ENCODE results near the gene OTOP2. TPM values are rescaled to one million over a fixed set of nuclear protein-coding genes. Genes with fewer than 3 reads are reported as not detected.
A peak's percentile ranks its signal among the peaks of the same experiment; 100 is the strongest.

Gene OTOP2
- total and polyA plus RNA-seq, 2 of the 4 experiments (the other 2 are of a cell fraction), result not detected

DNA sequence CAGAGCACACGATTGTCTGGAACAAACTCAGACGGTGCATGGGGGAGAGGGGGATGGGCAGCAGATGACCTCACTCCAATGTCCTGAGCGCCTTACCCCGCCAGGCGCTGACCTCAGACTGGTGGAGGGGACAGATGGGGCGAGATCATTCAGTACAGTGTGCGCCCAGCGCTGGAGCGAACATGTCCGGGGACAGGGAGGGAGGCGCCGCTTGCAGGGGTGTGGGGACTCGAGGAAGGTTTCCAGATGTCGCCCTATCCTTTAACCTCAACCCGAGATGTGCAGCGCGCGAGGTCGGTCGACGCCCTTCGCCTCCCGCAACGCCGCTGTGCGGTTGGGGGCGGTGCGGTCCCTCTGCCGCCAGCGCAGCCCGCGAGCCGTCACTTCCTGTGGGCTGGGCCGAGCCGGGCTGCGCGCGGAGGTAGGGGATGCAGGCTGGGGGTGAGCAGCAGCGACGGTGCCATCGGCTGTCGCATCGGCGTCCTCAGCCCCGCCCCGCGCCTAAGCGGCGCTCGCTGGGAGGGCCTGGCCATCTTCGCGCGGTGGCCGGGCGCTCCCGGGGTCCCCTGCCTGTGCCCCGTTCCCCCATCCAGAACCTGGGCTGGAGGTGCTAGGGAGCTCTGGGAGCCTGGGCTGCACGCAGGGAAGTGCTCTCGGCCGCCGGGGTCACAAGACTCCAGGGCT lies 58.0 kb downstream of the OTOP2 start:
- Histone ChIP-seq H2BK15ac (ENCODE audit: low read depth, low read length) (peak overlapping the region; percentile 77; the same call in 2 of the 3 replicates), H3K9me1 (ENCODE audit: insufficient read depth, low read length) (peaks cover 5% of the 10 kb centered on the region), H2AFZ (replicated peaks; ENCODE audit: low read length, poor library complexity) (peak overlapping the region; percentile 99), H4K20me1 (ENCODE audit: insufficient read depth, low read length) (no peaks in the 10 kb centered on the region), H3K18ac (ENCODE audit: low read depth, low read length) (peak overlapping the region; percentile 73), H3K79me1 (ENCODE audit: low read depth in 1 of 2, low read length in 2 of 2) (peaks cover 4 to 19% of the 10 kb centered on the region in 2 experiments; a peak in 3 of 4 replicates), H3K4ac (ENCODE audit: low read depth, low read length) (peak overlapping the region; percentile 79), H3K9me3 (ENCODE audit: control insufficient read depth, insufficient read depth, low read length) (no peaks in the 10 kb centered on the region), H3K23ac (ENCODE audit: low read depth, low read length) (peak overlapping the region; percentile 65), H3K14ac (replicated peaks; ENCODE audit: low read depth, low read length) (peak overlapping the region; percentile 88), H3K4me1 (ENCODE audit: control insufficient read depth, insufficient read depth, low read length) (peaks cover 10% of the 10 kb centered on the region), H4K91ac (ENCODE audit: insufficient read depth, low read depth, low read length) (peak overlapping the region; percentile 67), H2BK5ac (ENCODE audit: low read depth, low read length, poor library complexity, severe bottlenecking) (peak overlapping the region; percentile 61), H3K4me2 (ENCODE audit: low read depth, low read length) (peak overlapping the region; percentile 71), H2AK5ac (ENCODE audit: low read depth, low read length) (peak overlapping the region; percentile 71), H3K9ac (ENCODE audit: low read depth, low read length) (peak overlapping the region; percentile 83), H2BK20ac (ENCODE audit: low read depth, low read length) (peak overlapping the region; percentile 3; the same call in 1 of the 2 replicates), H4K8ac (ENCODE audit: low read depth in 2 of 2, low read length in 2 of 2) (peak overlapping the region; percentile 77 to 98), H3K4me3 (ENCODE audit: insufficient read depth, low read depth, low read length) (peak overlapping the region; percentile 77), H3K27ac (ENCODE audit: insufficient read depth, low read length) (peak overlapping the region; percentile 64), H3K56ac (ENCODE audit: extremely low read depth, insufficient read depth, low read length) (peak overlapping the region; percentile 68), H4K5ac (ENCODE audit: low read depth, low read length) (peak overlapping the region; percentile 90), H2BK120ac (ENCODE audit: low read depth, low read length) (peak overlapping the region; percentile 66), H3K27me3 (ENCODE audit: control insufficient read depth, insufficient read depth, low read length) (peaks cover 6% of the 10 kb centered on the region; the same call in 1 of the 2 replicates), H3K36me3 (ENCODE audit: control insufficient read depth, insufficient read depth, low read length) (no peaks in the 10 kb centered on the region), H2AK9ac (replicated peaks; ENCODE audit: low read depth, low read length, poor library complexity) (peak overlapping the region; percentile 70)
- dilution Hi-C loops (cut with HindIII; ENCODE audit: low sequenced_read_pairs, unreplicated experiment), result no loop called here
- peak; percentile 23 for DNase-seq
- intact Hi-C loops (cut with micrococcal nuclease), result no loop called here
- peak; percentile 95 for ATAC-seq (ENCODE audit: low read depth)
- ChIA-PET POLR2A (ENCODE audit: unreplicated experiment) (no interaction called here), CTCF (no interaction called here)
- TF ChIP-seq MAZ (IDR thresholded peaks at IDR 0.05; ENCODE audit: borderline replicate concordance, low read depth, low read length) (peak; percentile 24; the same call in 1 of the 2 replicates), POLR2A (IDR thresholded peaks at IDR 0.05; ENCODE audit: low read depth, low read length) (peak; percentile 35; the same call in 1 of the 2 replicates), RCOR1 (IDR thresholded peaks at IDR 0.05; ENCODE audit: insufficient replicate concordance, low read length) (peak; percentile 31), MXI1 (IDR thresholded peaks at IDR 0.05; ENCODE audit: borderline replicate concordance, low read depth, low read length) (no peak), SMC3 (IDR thresholded peaks at IDR 0.05; ENCODE audit: low read depth, low read length) (no peak), CEBPB (IDR thresholded peaks at IDR 0.05; ENCODE audit: low read depth, low read length) (no peak)
- TF ChIP-seq, protein P1, sequence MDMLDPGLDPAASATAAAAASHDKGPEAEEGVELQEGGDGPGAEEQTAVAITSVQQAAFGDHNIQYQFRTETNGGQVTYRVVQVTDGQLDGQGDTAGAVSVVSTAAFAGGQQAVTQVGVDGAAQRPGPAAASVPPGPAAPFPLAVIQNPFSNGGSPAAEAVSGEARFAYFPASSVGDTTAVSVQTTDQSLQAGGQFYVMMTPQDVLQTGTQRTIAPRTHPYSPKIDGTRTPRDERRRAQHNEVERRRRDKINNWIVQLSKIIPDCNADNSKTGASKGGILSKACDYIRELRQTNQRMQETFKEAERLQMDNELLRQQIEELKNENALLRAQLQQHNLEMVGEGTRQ (IDR thresholded peaks at IDR 0.05; ENCODE audit: low read depth, low read length), result no peak
- TF ChIP-seq, protein P2, sequence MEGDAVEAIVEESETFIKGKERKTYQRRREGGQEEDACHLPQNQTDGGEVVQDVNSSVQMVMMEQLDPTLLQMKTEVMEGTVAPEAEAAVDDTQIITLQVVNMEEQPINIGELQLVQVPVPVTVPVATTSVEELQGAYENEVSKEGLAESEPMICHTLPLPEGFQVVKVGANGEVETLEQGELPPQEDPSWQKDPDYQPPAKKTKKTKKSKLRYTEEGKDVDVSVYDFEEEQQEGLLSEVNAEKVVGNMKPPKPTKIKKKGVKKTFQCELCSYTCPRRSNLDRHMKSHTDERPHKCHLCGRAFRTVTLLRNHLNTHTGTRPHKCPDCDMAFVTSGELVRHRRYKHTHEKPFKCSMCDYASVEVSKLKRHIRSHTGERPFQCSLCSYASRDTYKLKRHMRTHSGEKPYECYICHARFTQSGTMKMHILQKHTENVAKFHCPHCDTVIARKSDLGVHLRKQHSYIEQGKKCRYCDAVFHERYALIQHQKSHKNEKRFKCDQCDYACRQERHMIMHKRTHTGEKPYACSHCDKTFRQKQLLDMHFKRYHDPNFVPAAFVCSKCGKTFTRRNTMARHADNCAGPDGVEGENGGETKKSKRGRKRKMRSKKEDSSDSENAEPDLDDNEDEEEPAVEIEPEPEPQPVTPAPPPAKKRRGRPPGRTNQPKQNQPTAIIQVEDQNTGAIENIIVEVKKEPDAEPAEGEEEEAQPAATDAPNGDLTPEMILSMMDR (conservative IDR thresholded peaks at IDR 0.05; ENCODE audit: low read depth, low read length), result 0 out of 2 replicates have a peak, but pooled peaks have one; percentile 0
- in situ Hi-C loops (cut with MboI; ENCODE audit: low sequenced_read_pairs), result no loop called here
- BruUV-seq (replicated peaks), result no TSS peak
- 0% methylated on average over 4 of the region's 61 CpGs; no CpG with 5 or more reads in 1 of the 2 experiments for WGBS, 2 experiments (ENCODE audit: extremely low coverage in 2 of 2, insufficient read length in 1 of 2)

All from IMR-90 (cell line).